CD4-positive, CD25-positive, alpha-beta regulatory T cell (primary cell): ENCODE results near the gene PDE4B. TPM values are rescaled to one million over a fixed set of nuclear protein-coding genes. Genes with fewer than 3 reads are reported as not detected.
"Not testable (repeated sequence)": the region's sequence is repeated elsewhere in the genome, so short reads cannot be mapped to it uniquely, and the experiment has no call there.

Experiments used
- ATAC-seq, 2 donors: fragments of 150-1000 bp; cut with Tn5 transposase; one replicate each; pipeline ENCODE4 v1.10.0; 2021; ENCODE audit warnings: low read depth in 2 of 2, moderate number of reproducible peaks in 2 of 2, moderate library complexity in 1 of 2
- DNase-seq, 3 donors: peaks; one replicate each; pipeline versions ENCODE4 v3.0.0 to v3.0.0-alpha.2; 2012 to 2022; ENCODE audit warnings: mixed read lengths in 1 of 3
- H3K27ac ChIP-seq: one replicate; pipeline ENCODE4 v1.7.0; 2013; ENCODE audit warnings: mild to moderate bottlenecking, low read length; ENCODE audit not compliant: insufficient read depth, poor library complexity, severe bottlenecking
- H3K27me3 ChIP-seq: one replicate; pipeline ENCODE4 v1.7.0; 2013; ENCODE audit warnings: low read length; ENCODE audit not compliant: control insufficient read depth, insufficient read depth
- H3K36me3 ChIP-seq: one replicate; pipeline ENCODE4 v1.7.0; 2013; ENCODE audit warnings: mild to moderate bottlenecking, low read length, moderate library complexity; ENCODE audit not compliant: control insufficient read depth, insufficient read depth
- H3K4me1 ChIP-seq: 2 replicates; pipeline ENCODE4 v1.7.0; 2013; ENCODE audit warnings: mild to moderate bottlenecking, low read length; ENCODE audit not compliant: insufficient read depth, control insufficient read depth, poor library complexity, severe bottlenecking
- H3K4me3 ChIP-seq: one replicate; pipeline ENCODE4 v1.7.0; 2013; ENCODE audit warnings: low read depth, mild to moderate bottlenecking, low read length, moderate library complexity
- H3K9me3 ChIP-seq, 2 experiments: 1 replicate in 1 of 2; 2 replicates in 1 of 2; pipeline ENCODE4 v1.7.0; 2013; ENCODE audit warnings: low read length in 2 of 2, mild to moderate bottlenecking in 1 of 2, moderate library complexity in 1 of 2; ENCODE audit not compliant: control insufficient read depth in 2 of 2
- H3K27ac Mint-ChIP-seq, 3 donors: one replicate each; pipeline ENCODE4 v1.8.0; 2020 to 2022; ENCODE audit warnings: mild to moderate bottlenecking in 3 of 3, mixed read lengths in 3 of 3, moderate library complexity in 2 of 3
- H3K27me3 Mint-ChIP-seq: one replicate; pipeline ENCODE4 v1.8.0; 2022; ENCODE audit warnings: mild to moderate bottlenecking, mixed read lengths
- H3K36me3 Mint-ChIP-seq: one replicate; pipeline ENCODE4 v1.8.0; 2020; ENCODE audit warnings: mixed read lengths
- H3K4me1 Mint-ChIP-seq, 4 donors: one replicate each; pipeline ENCODE4 v1.8.0; 2020 to 2022; ENCODE audit warnings: mixed read lengths in 4 of 4, mild to moderate bottlenecking in 1 of 4
- H3K4me3 Mint-ChIP-seq, 4 donors: one replicate each; pipeline ENCODE4 v1.8.0; 2020 to 2022; ENCODE audit warnings: mild to moderate bottlenecking in 4 of 4, mixed read lengths in 4 of 4, moderate library complexity in 3 of 4
- H3K9me3 Mint-ChIP-seq, 7 donors: one replicate each; pipeline ENCODE4 v1.8.0; 2020 to 2022; ENCODE audit warnings: mixed read lengths in 7 of 7, mild to moderate bottlenecking in 3 of 7, moderate library complexity in 2 of 7
- polyA plus RNA-seq, 4 donors: library from polyadenylated mRNA; unstranded; fragments of 300-500 nt; fragmentation: Illumina TruSeq; gene quantifications; one replicate each; pipeline ENCODE4 v1.2.3, GENCODE V29; 2021
- total RNA-seq: library from RNA; stranded (reverse); gene quantifications from one replicate; pipeline ENCODE4 v1.2.3, GENCODE V29; 2022

Gene PDE4B
- total and polyA plus RNA-seq, 5 donors from 2014 or later: 63.9 to 200 (median 75.4) TPM

DNA sequence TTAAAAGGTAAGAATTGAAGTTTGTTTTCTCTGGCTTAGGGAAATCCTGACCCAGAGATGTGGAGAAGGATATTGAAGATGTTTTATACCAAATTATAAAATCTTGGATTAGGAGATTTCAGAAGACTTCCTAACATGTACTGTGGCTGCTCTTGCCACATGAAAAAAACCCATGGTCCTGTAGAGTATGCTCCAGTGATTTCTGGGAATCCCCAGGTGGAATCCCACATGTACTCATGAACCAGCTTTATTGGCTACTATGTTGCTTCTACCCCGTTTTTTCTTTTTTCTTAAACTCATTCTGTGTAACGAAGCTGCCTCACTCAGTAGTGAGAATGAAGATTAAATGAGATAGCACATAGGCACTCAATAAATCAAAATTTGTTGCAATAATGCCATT, 608.5 kb downstream of the PDE4B start:
- Histone ChIP-seq H3K4me1 (no peaks in the 10 kb centered on the region), H3K9me3 (no peaks in the 10 kb centered on the region), H3K27me3 (no peaks in the 10 kb centered on the region), H3K4me3 (no peak overlapping the region), H3K27ac (no peak overlapping the region), H3K36me3 (no peaks in the 10 kb centered on the region)
- Mint-ChIP-seq H3K9me3 (no peaks in the 10 kb centered on the region), H3K27me3 (no peaks in the 10 kb centered on the region), H3K4me3 (no peak overlapping the region), H3K36me3 (no peaks in the 10 kb centered on the region), H3K27ac (no peak overlapping the region), H3K4me1 (peaks cover 5 to 40% (median 16%) of the 10 kb centered on the region in 4 donors)
- no peak for ATAC-seq
- no peak for DNase-seq

DNA sequence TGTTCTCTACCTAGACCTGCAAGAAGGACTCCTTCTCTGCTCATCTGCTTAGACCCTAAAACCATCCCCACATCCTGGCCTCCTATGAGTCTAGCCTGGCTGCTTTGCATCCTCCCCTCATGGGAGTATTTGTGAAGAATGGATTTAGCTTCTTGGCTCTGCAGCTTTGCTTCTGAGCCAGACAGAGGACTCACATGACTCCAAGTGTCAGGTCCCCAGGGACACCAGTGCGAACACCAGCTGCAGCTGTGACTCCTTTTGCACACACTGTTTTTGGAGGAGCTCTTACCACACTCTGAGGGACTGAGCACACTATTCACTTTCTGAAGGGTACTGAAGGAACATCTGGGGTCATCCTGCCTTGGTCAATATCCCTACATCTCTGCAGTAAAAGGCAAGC, 609.5 kb downstream of the PDE4B start:
- Histone ChIP-seq H3K27me3 (no peaks in the 10 kb centered on the region), H3K4me3 (no peak overlapping the region), H3K9me3 (no peaks in the 10 kb centered on the region), H3K36me3 (no peaks in the 10 kb centered on the region), H3K27ac (no peak overlapping the region), H3K4me1 (no peaks in the 10 kb centered on the region)
- no peaks in the 10 kb centered on the region for H3K27me3 Mint-ChIP-seq
- no peak overlapping the region for H3K4me3 Mint-ChIP-seq
- peak overlapping the region in 1 of 3 donors; percentile 31 for H3K27ac Mint-ChIP-seq
- DNase-seq: no peak
- peak; percentile 37 to 60 for ATAC-seq
- H3K36me3 Mint-ChIP-seq: no peaks in the 10 kb centered on the region
- peaks cover 0 to 2% (median 0%) of the 10 kb centered on the region in 7 donors for H3K9me3 Mint-ChIP-seq
- peaks cover 1 to 40% (median 14%) of the 10 kb centered on the region in 4 donors for H3K4me1 Mint-ChIP-seq

DNA sequence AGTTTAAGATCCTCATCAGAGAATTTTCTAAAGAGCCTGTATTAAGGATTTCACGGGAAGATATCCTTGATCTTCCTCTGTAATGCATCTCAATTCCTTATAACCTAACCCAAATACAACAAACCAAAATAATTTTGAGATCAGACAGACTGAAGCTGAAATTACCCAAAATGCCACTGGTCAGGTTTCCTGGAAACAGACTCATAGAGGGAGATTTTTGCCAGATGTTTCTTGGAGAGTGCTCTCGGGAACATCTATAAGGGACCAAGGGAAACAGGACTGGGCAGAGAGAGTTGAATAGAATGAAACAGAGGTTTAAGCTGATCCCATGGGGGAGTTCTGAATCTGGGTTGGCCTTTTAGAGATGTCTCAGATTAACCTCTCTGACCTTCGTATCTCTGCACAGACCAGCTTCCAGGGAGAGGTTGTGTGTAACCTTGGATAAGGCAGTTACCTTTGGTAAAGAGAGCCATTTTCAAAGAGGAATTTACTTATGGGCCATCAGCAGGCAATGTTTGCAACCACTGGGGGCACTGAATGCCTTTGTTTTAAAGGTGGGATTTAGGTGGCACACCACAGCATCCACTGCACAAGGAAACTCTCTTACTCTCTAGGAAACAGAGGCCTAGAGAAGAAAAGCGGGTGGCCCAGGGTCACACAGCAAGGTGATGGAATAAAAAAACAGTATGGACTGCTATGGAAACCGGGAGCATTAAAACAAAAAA, 610.5 kb downstream of the PDE4B start:
- Histone ChIP-seq H3K27ac (no peak overlapping the region), H3K36me3 (no peaks in the 10 kb centered on the region), H3K9me3 (no peaks in the 10 kb centered on the region), H3K27me3 (no peaks in the 10 kb centered on the region), H3K4me3 (no peak overlapping the region), H3K4me1 (no peaks in the 10 kb centered on the region)
- H3K27me3 Mint-ChIP-seq: no peaks in the 10 kb centered on the region
- ATAC-seq (no peak), DNase-seq (no peak)
- H3K36me3 Mint-ChIP-seq: no peaks in the 10 kb centered on the region
- H3K4me3 Mint-ChIP-seq: no peak overlapping the region
- no peak overlapping the region for H3K27ac Mint-ChIP-seq
- H3K9me3 Mint-ChIP-seq: peaks cover 0 to 2% (median 0%) of the 10 kb centered on the region in 7 donors
- peaks cover 0 to 34% (median 14%) of the 10 kb centered on the region in 4 donors for H3K4me1 Mint-ChIP-seq

DNA sequence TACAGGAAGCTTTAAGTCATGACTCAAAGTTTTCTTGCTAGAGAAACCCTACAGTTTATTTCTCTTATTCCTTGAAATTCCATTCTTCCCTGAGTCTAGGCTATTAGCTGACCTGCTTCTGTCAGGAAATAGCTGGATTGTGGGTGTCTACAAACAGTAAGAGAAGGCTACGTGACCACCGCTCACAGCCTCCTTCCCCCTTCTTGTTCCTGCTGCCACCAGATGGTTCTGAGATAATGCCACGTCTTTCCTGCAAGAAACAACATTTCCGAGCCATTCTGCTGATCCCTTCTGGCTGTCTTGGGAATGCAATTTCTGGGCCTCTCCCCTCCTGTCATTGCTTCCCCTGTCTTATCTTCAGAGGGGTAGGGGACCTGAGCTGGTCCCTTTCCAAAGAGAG, 612.4 kb downstream of the PDE4B start:
- Mint-ChIP-seq H3K27me3 (no peaks in the 10 kb centered on the region), H3K9me3 (peaks cover 0 to 4% (median 0%) of the 10 kb centered on the region in 7 donors), H3K4me1 (peaks cover under 1 to 19% (median 8%) of the 10 kb centered on the region in 4 donors), H3K27ac (peak overlapping the region in 1 of 3 donors; percentile 61), H3K4me3 (no peak overlapping the region), H3K36me3 (no peaks in the 10 kb centered on the region)
- no peak for DNase-seq
- no peaks in the 10 kb centered on the region for H3K27me3 ChIP-seq
- no peak overlapping the region for H3K27ac ChIP-seq
- H3K4me1 ChIP-seq: no peaks in the 10 kb centered on the region
- H3K4me3 ChIP-seq: no peak overlapping the region
- no peaks in the 10 kb centered on the region for H3K36me3 ChIP-seq
- no peak for ATAC-seq
- no peaks in the 10 kb centered on the region for H3K9me3 ChIP-seq

DNA sequence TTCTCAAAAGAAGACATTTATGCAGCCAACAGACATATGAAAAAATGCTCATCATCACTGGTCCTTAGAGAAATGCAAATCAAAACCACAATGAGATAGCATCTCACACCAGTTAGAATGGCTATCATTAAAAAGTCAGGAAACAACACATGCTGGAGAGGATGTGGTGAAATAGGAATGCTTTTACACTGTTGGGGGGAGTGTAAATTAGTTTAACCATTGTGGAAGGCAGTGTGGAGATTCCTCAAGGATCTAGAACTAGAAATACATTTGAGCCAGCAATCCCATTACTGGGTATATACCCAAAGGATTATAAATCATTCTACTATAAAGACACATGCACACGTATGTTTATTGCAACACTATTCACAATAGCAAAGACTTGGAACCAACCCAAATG, 618.8 kb downstream of the PDE4B start:
- H3K9me3 ChIP-seq, H3K36me3 ChIP-seq, H3K4me3 ChIP-seq, ATAC-seq, H3K27me3 Mint-ChIP-seq, H3K27me3 ChIP-seq, H3K36me3 Mint-ChIP-seq, H3K9me3 Mint-ChIP-seq, H3K4me3 Mint-ChIP-seq, H3K4me1 ChIP-seq, H3K27ac ChIP-seq: not testable (repeated sequence)
- H3K27ac Mint-ChIP-seq: peak overlapping the region in 2 of 3 donors; percentile 33 to 68
- DNase-seq: peak in 1 of 3 donors; percentile 8
- peaks cover 15 to 38% (median 23%) of the 10 kb centered on the region in 4 donors for H3K4me1 Mint-ChIP-seq

DNA sequence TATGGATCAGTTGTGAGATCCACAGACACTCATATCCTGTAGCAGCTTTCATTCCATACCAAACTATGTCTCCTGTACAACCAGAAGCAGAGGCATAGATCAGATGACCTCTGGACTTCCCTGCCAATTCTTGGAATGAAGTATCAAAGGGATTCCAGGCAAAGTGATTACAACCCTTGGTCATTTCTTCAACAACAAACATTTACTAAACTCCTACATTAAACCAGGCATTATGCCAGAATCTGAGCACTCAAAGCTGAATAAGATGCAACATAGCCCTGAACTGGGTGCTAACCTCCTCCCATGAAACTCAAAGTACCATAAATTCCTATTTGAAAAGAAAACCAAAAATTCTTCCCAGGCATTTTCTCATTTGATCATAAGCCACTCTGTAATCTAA, 620.0 kb downstream of the PDE4B start:
- H3K4me1 ChIP-seq: no peaks in the 10 kb centered on the region
- Mint-ChIP-seq H3K27ac (peak overlapping the region; percentile 12 to 45 (median 21)), H3K27me3 (no peaks in the 10 kb centered on the region), H3K4me3 (no peak overlapping the region), H3K9me3 (peaks cover 0 to 9% (median 4%) of the 10 kb centered on the region in 7 donors), H3K36me3 (no peaks in the 10 kb centered on the region), H3K4me1 (peaks cover 15 to 38% (median 23%) of the 10 kb centered on the region in 4 donors)
- DNase-seq (no peak), ATAC-seq (no peak)
- H3K4me3 ChIP-seq: no peak overlapping the region
- H3K27ac ChIP-seq: no peak overlapping the region
- no peaks in the 10 kb centered on the region for H3K36me3 ChIP-seq
- H3K9me3 ChIP-seq: peaks cover 7 to 14% of the 10 kb centered on the region in 2 experiments
- no peaks in the 10 kb centered on the region for H3K27me3 ChIP-seq

DNA sequence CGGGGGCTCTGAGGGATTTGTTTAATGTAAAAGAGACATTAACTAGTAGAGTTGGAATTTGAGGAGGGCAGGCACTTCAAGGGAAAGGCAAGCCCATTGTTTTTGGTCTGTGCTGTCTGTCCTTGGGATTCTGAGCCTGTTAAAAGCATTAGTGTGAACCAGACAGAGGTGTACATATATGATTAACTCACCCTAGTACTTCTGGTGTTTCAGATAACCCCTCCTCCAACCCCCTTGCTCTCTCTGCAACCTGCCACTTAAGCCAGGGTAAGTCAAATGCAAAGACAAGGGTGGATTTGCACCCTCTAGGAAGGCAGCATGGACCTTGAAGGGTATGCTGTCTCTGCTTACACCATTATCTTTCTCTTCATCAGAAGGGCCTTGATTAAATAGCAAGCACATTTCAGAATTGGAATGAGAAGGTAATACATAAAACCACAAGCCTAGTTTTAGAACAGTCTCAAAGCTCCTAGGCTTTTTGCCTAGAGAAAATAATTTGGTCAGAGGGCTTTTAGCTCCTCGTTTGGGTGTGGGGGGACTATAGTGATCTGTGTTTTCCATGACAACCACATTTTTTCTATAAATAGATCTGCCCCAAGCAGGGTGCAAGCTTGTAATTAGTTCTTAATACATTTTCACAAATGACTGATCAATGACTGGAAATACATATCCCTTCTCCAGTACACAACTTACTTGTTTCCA, 620.6 kb downstream of the PDE4B start:
- H3K36me3 Mint-ChIP-seq: peaks cover 4% of the 10 kb centered on the region

More for the DNA sequence above, 620.6 kb downstream of the PDE4B start:
- H3K27ac Mint-ChIP-seq: peak overlapping the region; percentile 12 to 45 (median 21)
- H3K36me3 ChIP-seq: no peaks in the 10 kb centered on the region
- peaks cover 11 to 20% of the 10 kb centered on the region in 2 experiments for H3K9me3 ChIP-seq
- H3K4me1 ChIP-seq: no peaks in the 10 kb centered on the region
- H3K27me3 Mint-ChIP-seq: no peaks in the 10 kb centered on the region
- H3K4me1 Mint-ChIP-seq: peaks cover 15 to 38% (median 23%) of the 10 kb centered on the region in 4 donors
- ATAC-seq (no peak), DNase-seq (no peak)
- no peak overlapping the region for H3K4me3 ChIP-seq
- no peak overlapping the region for H3K27ac ChIP-seq
- no peak overlapping the region for H3K4me3 Mint-ChIP-seq
- peaks cover 2 to 14% (median 5%) of the 10 kb centered on the region in 7 donors for H3K9me3 Mint-ChIP-seq
- no peaks in the 10 kb centered on the region for H3K27me3 ChIP-seq
